Measurements from ENCODE around the gene DCP1B.
"Not testable (repeated sequence)": the region's sequence is repeated elsewhere in the genome, so short reads cannot be mapped to it uniquely, and the experiment has no call there.

Gene DCP1B

GRCh38 chr12:1972260-1972659, 32.0 kb downstream of the DCP1B start:
- DNase-seq, result no peak

GRCh38 chr12:1970331-1970900, 33.8 kb downstream of the DCP1B start:
- no peak for DNase-seq

- no peak for DNase-seq
Measured at GRCh38 chr12:1966561-1967226, 37.6 kb downstream of the DCP1B start.

GRCh38 chr12:1965916-1966315, 38.3 kb downstream of the DCP1B start:
- no peak for DNase-seq

- DNase-seq, result no peak
Measured at GRCh38 chr12:1962051-1963020, 41.9 kb downstream of the DCP1B start.

GRCh38 chr12:1956716-1957115, 47.5 kb downstream of the DCP1B start:
- DNase-seq, result no peak

DNA sequence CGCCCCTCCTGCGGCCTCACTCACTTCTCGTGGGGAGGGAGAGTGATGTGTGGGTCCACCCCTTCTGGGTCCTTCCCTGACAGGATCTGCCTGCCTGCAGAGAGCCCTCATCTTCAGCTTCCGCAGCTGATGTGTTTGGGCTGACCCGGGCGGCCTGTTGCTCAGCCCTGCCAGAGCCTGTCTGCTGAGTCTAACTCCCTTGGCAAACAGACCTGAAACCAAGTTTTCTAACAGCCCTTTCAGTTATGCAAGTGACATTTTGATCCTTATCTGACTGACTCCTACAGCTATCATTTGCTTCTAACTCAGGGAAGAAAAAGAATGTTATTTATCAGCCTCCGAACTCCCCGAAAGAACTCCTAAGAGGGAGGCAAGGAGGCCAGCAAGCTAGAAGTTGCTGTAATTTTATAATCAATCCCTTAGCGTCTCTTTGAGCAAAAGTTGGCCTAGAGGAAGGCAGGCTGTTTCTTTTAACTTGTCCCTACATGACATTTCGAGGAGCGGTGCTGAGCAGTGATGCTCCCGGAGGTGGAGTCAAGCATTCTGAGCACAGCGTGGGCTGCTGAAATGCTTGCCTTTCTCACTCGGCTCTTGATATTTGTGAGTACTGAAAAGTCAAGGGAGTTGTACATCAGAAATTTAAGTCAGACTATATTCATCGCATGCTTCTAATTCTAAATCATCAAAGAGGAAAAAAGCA, 54.3 kb downstream of the DCP1B start:
- no peak for DNase-seq

DNA sequence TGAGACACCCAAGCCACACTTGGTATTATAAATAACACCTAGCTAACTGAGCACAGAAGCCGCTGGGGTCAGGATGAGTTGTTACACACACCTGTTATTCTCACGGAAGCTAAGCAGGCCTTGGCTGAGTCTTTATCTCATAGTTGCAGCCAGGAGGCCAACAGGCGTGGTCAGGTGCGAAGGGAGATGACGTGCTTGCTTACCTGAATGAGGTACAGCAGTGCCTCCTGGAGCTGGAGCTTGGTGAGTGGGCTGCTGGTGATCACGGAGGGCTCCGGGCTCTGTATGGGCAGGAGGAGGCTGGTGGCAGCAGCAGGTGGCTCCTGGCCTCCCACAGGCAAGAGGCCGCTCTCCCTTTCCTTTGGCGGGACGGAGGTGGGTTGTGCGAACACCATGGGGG, 55.4 kb downstream of the DCP1B start:
- DNase-seq, result no peak

DNA sequence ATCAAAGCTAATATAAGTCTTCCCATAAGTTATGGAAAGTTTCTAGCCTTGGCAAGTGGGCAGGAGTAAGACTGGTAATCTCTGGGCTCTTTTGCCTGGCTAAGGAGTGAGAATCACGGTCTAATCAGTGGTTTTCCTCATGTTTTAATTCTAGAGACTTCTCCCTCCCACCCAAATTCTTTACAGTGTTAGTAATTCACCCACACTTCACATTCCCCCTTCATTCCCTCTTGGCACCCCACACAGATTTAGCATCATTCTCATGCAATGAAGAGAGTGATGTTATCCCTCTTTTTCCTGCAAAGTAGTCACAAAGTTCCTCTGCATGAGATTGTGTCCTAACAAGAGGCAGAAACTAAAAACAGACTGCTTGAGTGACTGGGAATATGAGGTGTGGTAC, 57.2 kb downstream of the DCP1B start:
- no peak for DNase-seq

- DNase-seq, result no peak
Measured at GRCh38 chr12:1946296-1946695, 58.0 kb downstream of the DCP1B start.

DNA sequence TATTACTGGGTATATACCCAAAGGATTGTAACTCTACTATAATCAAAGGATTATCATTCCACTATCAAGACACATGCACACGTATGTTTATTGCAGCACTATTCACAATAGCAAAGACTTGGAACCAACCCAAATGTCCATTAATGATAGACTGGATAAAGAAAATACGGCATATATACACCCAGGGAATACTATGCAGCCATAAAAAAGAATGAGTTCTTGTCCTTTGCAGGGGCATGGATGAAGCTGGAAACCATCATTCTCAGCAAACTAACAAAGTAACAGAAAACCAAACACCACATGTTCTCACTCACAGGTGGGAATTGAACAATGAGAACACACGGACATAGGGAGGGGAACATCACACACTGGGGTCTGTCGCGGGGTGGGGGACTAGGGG, 58.8 kb downstream of the DCP1B start:
- DNase-seq, result not testable (repeated sequence)

DNA sequence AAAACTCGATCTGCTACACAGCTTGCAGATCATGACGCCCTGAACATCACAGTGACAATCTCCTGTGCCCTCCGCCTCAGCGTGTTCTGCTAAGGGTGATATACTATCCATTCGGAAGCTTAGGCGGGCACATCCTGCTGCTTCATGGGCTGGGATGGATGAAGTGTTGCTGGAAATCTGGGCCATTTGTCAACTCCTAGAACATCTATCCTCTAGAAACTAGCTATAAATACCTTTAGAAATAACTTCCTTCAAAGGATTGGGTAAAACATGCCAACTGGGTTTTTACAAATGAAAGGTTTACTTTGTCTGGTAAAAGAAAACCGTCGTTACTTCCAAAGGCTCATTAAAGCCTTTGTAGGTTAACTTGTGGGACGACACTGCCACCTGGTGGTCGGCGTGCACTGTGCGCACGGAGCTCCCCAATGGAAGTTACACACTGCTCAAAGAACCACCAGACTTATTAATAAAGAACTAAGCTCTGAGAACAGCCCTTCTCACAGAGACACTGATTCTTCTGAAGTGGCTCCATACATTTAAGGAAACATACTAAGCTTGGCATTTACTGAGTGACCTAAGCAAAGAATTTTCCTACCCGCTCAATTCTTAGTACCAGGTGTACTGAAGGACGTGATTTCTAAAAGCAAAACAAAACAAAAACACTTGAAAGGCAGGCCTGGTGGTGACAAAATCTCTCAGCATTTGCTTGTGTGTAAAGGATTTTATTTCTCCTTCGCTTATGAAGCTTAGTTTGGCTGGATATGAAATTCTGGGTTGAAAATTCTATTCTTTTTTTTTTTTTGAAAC, 64.3 kb downstream of the DCP1B start:
- peak; percentile 90 for DNase-seq

DNA sequence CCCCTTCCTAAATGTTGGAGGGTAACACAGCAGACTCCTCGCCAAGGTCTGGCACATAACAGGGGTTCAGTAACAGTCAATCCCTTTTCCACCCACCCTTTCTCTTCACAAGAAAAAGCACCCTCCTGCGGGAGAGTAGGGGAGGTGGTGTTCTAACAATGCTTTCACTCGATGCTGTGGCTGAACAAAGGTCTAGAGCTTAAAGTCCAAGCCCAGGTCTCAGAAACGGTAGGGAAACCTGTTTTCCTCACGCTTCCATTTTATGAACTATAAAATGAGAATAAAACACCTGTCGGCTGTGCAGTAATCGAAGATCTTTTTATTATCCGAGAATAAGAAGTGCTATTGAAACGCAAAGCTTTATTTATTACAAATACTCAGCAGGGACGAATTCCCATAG, 64.9 kb downstream of the DCP1B start:
- DNase-seq, result no peak

DNA sequence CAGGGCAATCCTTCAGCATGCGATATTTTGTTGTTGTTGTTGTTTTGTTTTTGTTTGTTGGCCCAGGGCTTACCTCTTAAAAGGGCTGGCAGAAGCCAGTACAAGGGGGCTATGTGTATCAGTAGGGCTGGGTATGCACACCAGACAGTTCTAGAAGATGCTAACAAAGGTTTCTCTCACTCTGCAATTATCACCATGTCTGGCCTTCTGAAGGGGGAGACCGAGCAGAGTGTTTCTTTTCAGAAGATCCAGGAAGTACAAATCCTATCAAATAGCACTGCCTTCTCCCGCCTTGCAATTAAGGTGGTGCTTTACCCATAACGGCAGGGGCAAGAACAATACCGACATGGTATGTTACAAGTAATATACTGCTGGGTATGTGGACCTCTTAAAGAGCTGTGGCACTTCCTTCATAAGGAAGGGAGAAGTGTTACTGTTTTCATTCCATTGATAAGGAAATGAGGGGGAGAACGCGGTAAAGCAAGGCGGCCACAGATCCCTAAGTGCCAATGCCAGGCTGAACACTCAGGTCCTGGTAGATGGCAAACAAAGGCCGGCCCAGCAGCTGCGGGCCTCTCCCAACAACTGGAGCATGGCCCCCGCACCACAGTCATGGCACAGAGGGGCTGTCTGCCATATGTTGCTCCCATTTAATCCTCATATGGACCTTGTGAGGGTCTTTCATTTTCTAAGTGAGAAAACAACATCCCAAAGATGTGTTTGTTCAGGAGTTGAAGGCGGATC, 66.6 kb downstream of the DCP1B start:
- DNase-seq, result no peak

- DNase-seq, result no peak
Measured at GRCh38 chr12:1936406-1937320, 67.6 kb downstream of the DCP1B start.

DNA sequence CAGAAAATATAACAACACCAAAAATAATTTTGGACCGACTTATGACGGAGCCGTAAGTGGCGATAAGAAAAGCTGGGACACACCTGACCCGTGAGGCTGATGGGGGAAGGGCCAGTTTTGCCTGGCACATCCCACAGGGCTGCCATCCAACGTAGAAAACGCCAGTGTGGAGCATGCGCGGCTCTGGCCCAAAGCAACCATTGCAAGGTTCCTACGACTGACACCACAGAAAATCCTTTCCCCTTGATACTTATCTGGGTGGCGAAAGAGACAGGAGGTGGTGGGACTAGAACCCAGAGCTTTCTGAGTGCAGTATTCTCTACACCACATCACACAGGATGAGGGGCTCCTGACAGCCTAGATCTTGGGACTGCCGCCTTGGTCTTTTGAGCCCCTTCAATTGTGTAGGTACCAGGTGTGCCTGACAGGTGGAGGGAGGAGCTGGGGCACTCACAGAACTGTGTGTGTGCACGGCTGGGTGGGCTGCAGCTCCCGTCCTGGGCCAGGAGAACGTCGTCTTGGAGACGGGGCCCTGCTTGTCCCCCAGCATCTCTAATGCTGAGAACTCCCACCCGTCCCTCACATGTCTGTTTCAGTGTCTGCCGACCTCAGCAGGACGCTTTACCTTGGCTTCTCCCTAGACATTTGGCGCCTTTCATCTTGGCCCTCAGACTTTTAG, 68.4 kb downstream of the DCP1B start:
- no peak for DNase-seq

DNA sequence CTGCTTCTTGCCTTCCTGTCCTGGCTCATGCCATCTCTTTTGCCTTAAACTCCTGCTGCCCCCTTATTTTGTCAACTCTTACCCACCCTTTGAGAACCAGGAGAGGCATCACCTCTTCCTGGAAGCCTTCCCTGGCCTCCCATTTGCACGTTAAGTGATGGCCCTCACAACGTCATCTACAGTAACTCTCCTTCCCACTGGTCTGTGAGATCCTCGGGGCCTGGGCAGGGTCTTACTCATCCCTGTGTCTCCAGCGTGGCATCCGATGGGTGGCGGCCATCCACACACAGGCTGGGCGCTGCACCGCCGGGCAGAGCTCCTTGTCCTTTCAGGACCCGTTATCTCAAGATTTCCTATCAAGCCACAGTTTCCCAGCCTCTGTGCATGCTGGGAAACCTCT, 69.0 kb downstream of the DCP1B start:
- DNase-seq, result no peak

DNA sequence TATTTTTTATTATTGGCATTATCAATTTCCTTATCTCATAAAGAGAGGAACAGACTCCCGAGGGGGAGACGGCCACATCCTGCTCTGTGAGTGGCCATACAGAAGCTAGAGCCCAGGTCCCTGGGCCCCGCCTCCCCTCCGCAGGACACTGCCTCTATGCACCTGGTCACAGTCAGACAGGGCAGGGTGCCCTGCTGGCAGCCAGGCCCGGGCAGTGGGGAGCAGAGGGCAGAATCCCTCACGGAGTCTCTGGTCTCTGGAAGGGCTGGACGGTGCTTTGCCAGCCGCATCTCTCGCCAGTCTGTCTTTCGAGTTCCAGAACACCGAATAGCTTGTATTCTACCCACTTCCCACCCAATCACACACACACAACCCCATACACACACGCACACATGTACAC, 69.4 kb downstream of the DCP1B start:
- DNase-seq, result no peak

GRCh38 chr12:1934068-1934467, 70.2 kb downstream of the DCP1B start:
- no peak for DNase-seq
